Measurements from ENCODE around the gene CACHD1. TPM values are rescaled to one million over a fixed set of nuclear protein-coding genes. Genes with fewer than 3 reads are reported as not detected.

Gene CACHD1
- total RNA-seq, 5 donors from 2014 or later (not counting 1 experiment from before 2014, with no cell fraction given): 0.49 to 7.3 (median 2.2) TPM

GRCh38 chr1:64567426-64568170 is 97.7 kb downstream of the CACHD1 start:
- H3K27me3 ChIP-seq (replicated peaks in 1 of 2; ENCODE audit: control insufficient read depth in 2 of 2, extremely low read depth in 1 of 2, insufficient read depth in 2 of 2, low read length in 1 of 2): no peaks in the 10 kb centered on the region
- ChIA-PET CTCF (no interaction called here), POLR2A (no interaction called here)
- no peaks in the 10 kb centered on the region for H3K4me1 ChIP-seq (ENCODE audit: control insufficient read depth in 1 of 2, extremely low read depth in 1 of 2, insufficient read depth in 2 of 2, low read length in 2 of 2)
- no peaks in the 10 kb centered on the region for H3K36me3 ChIP-seq (ENCODE audit: control insufficient read depth in 2 of 2, extremely low read depth in 1 of 2, insufficient read depth in 1 of 2, low read length in 1 of 2)
- DNase-seq (no peak), ATAC-seq (replicated peaks in 1 of 4) (no peak)
- no peaks in the 10 kb centered on the region for H3K4me1 Mint-ChIP-seq
- WGBS (ENCODE audit: insufficient coverage): no CpG with 5 or more reads among the region's 7 CpGs
- no peak overlapping the region for H3K4me3 ChIP-seq (ENCODE audit: control insufficient read depth in 1 of 2, extremely low read depth in 1 of 2, low read length in 1 of 2)
- no peak overlapping the region for H3K4me3 Mint-ChIP-seq
- H3K27ac ChIP-seq (ENCODE audit: low read length): no peak overlapping the region
- H3K36me3 Mint-ChIP-seq: no peaks in the 10 kb centered on the region
- no peak overlapping the region for H3K27ac Mint-ChIP-seq
- H3K9me3 ChIP-seq: peaks cover 2% of the 10 kb centered on the region
- peaks cover 0 to 7% of the 10 kb centered on the region in 2 donors for H3K27me3 Mint-ChIP-seq
- H3K9me3 Mint-ChIP-seq: peaks cover 0 to 6% (median 6%) of the 10 kb centered on the region in 3 donors

- Mint-ChIP-seq H3K27ac (no peak overlapping the region), H3K36me3 (no peaks in the 10 kb centered on the region), H3K9me3 (peaks cover 0 to 1% (median under 1%) of the 10 kb centered on the region in 3 donors), H3K4me1 (no peaks in the 10 kb centered on the region), H3K4me3 (no peak overlapping the region), H3K27me3 (peaks cover 0 to 5% of the 10 kb centered on the region in 2 donors)
- Histone ChIP-seq H3K27me3 (replicated peaks in 1 of 2; ENCODE audit: control insufficient read depth in 2 of 2, extremely low read depth in 1 of 2, insufficient read depth in 2 of 2, low read length in 1 of 2) (no peaks in the 10 kb centered on the region), H3K9me3 (peaks cover 2% of the 10 kb centered on the region), H3K36me3 (ENCODE audit: control insufficient read depth in 2 of 2, extremely low read depth in 1 of 2, insufficient read depth in 1 of 2, low read length in 1 of 2) (no peaks in the 10 kb centered on the region), H3K4me3 (ENCODE audit: control insufficient read depth in 1 of 2, extremely low read depth in 1 of 2, low read length in 1 of 2) (no peak overlapping the region), H3K27ac (ENCODE audit: low read length) (no peak overlapping the region), H3K4me1 (ENCODE audit: control insufficient read depth in 1 of 2, extremely low read depth in 1 of 2, insufficient read depth in 2 of 2, low read length in 2 of 2) (no peaks in the 10 kb centered on the region)
- ATAC-seq (replicated peaks in 1 of 4): no peak
- no peak for DNase-seq
- WGBS (ENCODE audit: insufficient coverage): 100% methylated on average over 1 of the region's 4 CpGs
- POLR2A ChIA-PET: no interaction called here
- CTCF ChIA-PET: no interaction called here
These were observed 98.2 kb downstream of the CACHD1 start for GRCh38 chr1:64568171-64568450.

- H3K27me3 ChIP-seq (replicated peaks in 1 of 2; ENCODE audit: control insufficient read depth in 2 of 2, extremely low read depth in 1 of 2, insufficient read depth in 2 of 2, low read length in 1 of 2): no peaks in the 10 kb centered on the region
- Mint-ChIP-seq H3K4me3 (no peak overlapping the region), H3K27ac (no peak overlapping the region), H3K9me3 (no peaks in the 10 kb centered on the region), H3K36me3 (no peaks in the 10 kb centered on the region), H3K4me1 (no peaks in the 10 kb centered on the region), H3K27me3 (peaks cover 0 to 5% of the 10 kb centered on the region in 2 donors)
- H3K4me3 ChIP-seq (ENCODE audit: control insufficient read depth in 1 of 2, extremely low read depth in 1 of 2, low read length in 1 of 2): no peak overlapping the region
- WGBS (ENCODE audit: insufficient coverage): 93% methylated on average over 3 of the region's 4 CpGs
- ChIA-PET CTCF (no interaction called here), POLR2A (no interaction called here)
- DNase-seq: no peak
- no peak overlapping the region for H3K27ac ChIP-seq (ENCODE audit: low read length)
- H3K36me3 ChIP-seq (ENCODE audit: control insufficient read depth in 2 of 2, extremely low read depth in 1 of 2, insufficient read depth in 1 of 2, low read length in 1 of 2): no peaks in the 10 kb centered on the region
- H3K4me1 ChIP-seq (ENCODE audit: control insufficient read depth in 1 of 2, extremely low read depth in 1 of 2, insufficient read depth in 2 of 2, low read length in 2 of 2): no peaks in the 10 kb centered on the region
- no peak for ATAC-seq (replicated peaks in 1 of 4)
- H3K9me3 ChIP-seq: no peaks in the 10 kb centered on the region
These were observed 99.5 kb downstream of the CACHD1 start for GRCh38 chr1:64569411-64569810.

GRCh38 chr1:64570267-64570855 is 100.4 kb downstream of the CACHD1 start:
- no peak for ATAC-seq (replicated peaks in 1 of 4)
- no peaks in the 10 kb centered on the region for H3K9me3 Mint-ChIP-seq
- H3K27ac Mint-ChIP-seq: no peak overlapping the region
- POLR2A ChIA-PET: no interaction called here
- DNase-seq: no peak
- H3K27ac ChIP-seq (ENCODE audit: low read length): no peak overlapping the region
- H3K27me3 ChIP-seq (replicated peaks in 1 of 2; ENCODE audit: control insufficient read depth in 2 of 2, extremely low read depth in 1 of 2, insufficient read depth in 2 of 2, low read length in 1 of 2): no peaks in the 10 kb centered on the region
- H3K4me3 Mint-ChIP-seq: no peak overlapping the region
- 100% methylated on average over 3 of the region's 6 CpGs for WGBS (ENCODE audit: insufficient coverage)
- H3K9me3 ChIP-seq: no peaks in the 10 kb centered on the region
- no peaks in the 10 kb centered on the region for H3K4me1 ChIP-seq (ENCODE audit: control insufficient read depth in 1 of 2, extremely low read depth in 1 of 2, insufficient read depth in 2 of 2, low read length in 2 of 2)
- H3K27me3 Mint-ChIP-seq: peaks cover 0 to 5% of the 10 kb centered on the region in 2 donors
- no peaks in the 10 kb centered on the region for H3K36me3 ChIP-seq (ENCODE audit: control insufficient read depth in 2 of 2, extremely low read depth in 1 of 2, insufficient read depth in 1 of 2, low read length in 1 of 2)
- CTCF ChIA-PET: no interaction called here
- no peaks in the 10 kb centered on the region for H3K4me1 Mint-ChIP-seq
- no peaks in the 10 kb centered on the region for H3K36me3 Mint-ChIP-seq
- H3K4me3 ChIP-seq (ENCODE audit: control insufficient read depth in 1 of 2, extremely low read depth in 1 of 2, low read length in 1 of 2): no peak overlapping the region

GRCh38 chr1:64572222-64572900 is 102.4 kb downstream of the CACHD1 start:
- no peaks in the 10 kb centered on the region for H3K9me3 Mint-ChIP-seq
- Histone ChIP-seq H3K4me1 (ENCODE audit: control insufficient read depth in 1 of 2, extremely low read depth in 1 of 2, insufficient read depth in 2 of 2, low read length in 2 of 2) (no peaks in the 10 kb centered on the region), H3K27me3 (replicated peaks in 1 of 2; ENCODE audit: control insufficient read depth in 2 of 2, extremely low read depth in 1 of 2, insufficient read depth in 2 of 2, low read length in 1 of 2) (no peaks in the 10 kb centered on the region), H3K36me3 (ENCODE audit: control insufficient read depth in 2 of 2, extremely low read depth in 1 of 2, insufficient read depth in 1 of 2, low read length in 1 of 2) (no peaks in the 10 kb centered on the region), H3K4me3 (ENCODE audit: control insufficient read depth in 1 of 2, extremely low read depth in 1 of 2, low read length in 1 of 2) (no peak overlapping the region), H3K27ac (ENCODE audit: low read length) (no peak overlapping the region), H3K9me3 (no peaks in the 10 kb centered on the region)
- ChIA-PET CTCF (no interaction called here), POLR2A (no interaction called here)
- H3K4me3 Mint-ChIP-seq: no peak overlapping the region
- H3K27ac Mint-ChIP-seq: no peak overlapping the region
- WGBS (ENCODE audit: insufficient coverage): 61% methylated on average over 3 of the region's 5 CpGs
- no peak for DNase-seq
- H3K4me1 Mint-ChIP-seq: no peaks in the 10 kb centered on the region
- no peak for ATAC-seq (replicated peaks in 1 of 4)
- H3K36me3 Mint-ChIP-seq: no peaks in the 10 kb centered on the region
- peaks cover 0 to 6% of the 10 kb centered on the region in 2 donors for H3K27me3 Mint-ChIP-seq

GRCh38 chr1:64574301-64574700 is 104.4 kb downstream of the CACHD1 start:
- H3K9me3 Mint-ChIP-seq: no peaks in the 10 kb centered on the region
- Histone ChIP-seq H3K36me3 (ENCODE audit: control insufficient read depth in 2 of 2, extremely low read depth in 1 of 2, insufficient read depth in 1 of 2, low read length in 1 of 2) (no peaks in the 10 kb centered on the region), H3K4me3 (ENCODE audit: control insufficient read depth in 1 of 2, extremely low read depth in 1 of 2, low read length in 1 of 2) (no peak overlapping the region), H3K27me3 (replicated peaks in 1 of 2; ENCODE audit: control insufficient read depth in 2 of 2, extremely low read depth in 1 of 2, insufficient read depth in 2 of 2, low read length in 1 of 2) (no peaks in the 10 kb centered on the region), H3K4me1 (ENCODE audit: control insufficient read depth in 1 of 2, extremely low read depth in 1 of 2, insufficient read depth in 2 of 2, low read length in 2 of 2) (no peaks in the 10 kb centered on the region), H3K27ac (ENCODE audit: low read length) (no peak overlapping the region), H3K9me3 (no peaks in the 10 kb centered on the region)
- DNase-seq: no peak
- H3K4me3 Mint-ChIP-seq: no peak overlapping the region
- ChIA-PET CTCF (no interaction called here), POLR2A (no interaction called here)
- no CpG with 5 or more reads among the region's 3 CpGs for WGBS (ENCODE audit: insufficient coverage)
- H3K27me3 Mint-ChIP-seq: peaks cover 0 to 4% of the 10 kb centered on the region in 2 donors
- no peak for ATAC-seq (replicated peaks in 1 of 4)
- H3K27ac Mint-ChIP-seq: no peak overlapping the region
- H3K4me1 Mint-ChIP-seq: no peaks in the 10 kb centered on the region
- H3K36me3 Mint-ChIP-seq: no peaks in the 10 kb centered on the region
